GM18870 (cell line): ENCODE results near the gene CALM1.
"Not testable (repeated sequence)": the region's sequence is repeated elsewhere in the genome, so short reads cannot be mapped to it uniquely, and the experiment has no call there.

Experiments used
- ATAC-seq: cut with Tn5 transposase; IDR thresholded peaks from one replicate; pipeline ENCODE4 v1.9.1; 2021; ENCODE audit warnings: moderate library complexity; ENCODE audit not compliant: unreplicated experiment

Gene CALM1

DNA sequence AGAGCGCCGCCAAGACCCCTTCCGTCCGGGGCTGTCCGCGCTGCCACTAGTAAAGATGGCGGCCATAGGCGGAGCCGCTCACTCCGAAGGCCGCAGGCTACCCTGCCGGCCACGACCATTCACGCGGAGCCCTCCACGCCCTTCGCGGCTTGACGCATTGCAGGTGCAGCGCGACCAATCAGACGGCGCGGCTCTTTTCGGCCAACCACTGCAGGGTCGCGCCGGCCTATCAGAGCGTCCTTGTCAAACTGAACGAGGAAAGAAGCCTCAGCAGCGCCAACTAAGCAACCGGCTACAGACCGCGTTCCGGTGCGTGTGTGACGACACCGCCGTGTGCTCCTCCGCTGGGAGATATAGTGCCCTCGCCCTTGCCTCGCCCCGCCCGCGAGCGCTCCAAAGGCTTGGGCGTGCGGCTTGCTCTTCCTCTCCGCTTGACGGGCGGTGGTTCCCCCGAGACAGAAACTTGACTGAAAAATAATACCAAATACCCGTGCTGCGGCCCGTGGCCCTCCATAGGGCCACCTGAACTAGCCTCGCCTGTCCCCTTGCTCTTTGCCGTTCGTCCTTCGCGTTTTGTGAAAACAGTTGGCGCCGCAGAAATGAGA lies 13.6 kb upstream of the CALM1 start:
- ATAC-seq = peak; percentile 94

DNA sequence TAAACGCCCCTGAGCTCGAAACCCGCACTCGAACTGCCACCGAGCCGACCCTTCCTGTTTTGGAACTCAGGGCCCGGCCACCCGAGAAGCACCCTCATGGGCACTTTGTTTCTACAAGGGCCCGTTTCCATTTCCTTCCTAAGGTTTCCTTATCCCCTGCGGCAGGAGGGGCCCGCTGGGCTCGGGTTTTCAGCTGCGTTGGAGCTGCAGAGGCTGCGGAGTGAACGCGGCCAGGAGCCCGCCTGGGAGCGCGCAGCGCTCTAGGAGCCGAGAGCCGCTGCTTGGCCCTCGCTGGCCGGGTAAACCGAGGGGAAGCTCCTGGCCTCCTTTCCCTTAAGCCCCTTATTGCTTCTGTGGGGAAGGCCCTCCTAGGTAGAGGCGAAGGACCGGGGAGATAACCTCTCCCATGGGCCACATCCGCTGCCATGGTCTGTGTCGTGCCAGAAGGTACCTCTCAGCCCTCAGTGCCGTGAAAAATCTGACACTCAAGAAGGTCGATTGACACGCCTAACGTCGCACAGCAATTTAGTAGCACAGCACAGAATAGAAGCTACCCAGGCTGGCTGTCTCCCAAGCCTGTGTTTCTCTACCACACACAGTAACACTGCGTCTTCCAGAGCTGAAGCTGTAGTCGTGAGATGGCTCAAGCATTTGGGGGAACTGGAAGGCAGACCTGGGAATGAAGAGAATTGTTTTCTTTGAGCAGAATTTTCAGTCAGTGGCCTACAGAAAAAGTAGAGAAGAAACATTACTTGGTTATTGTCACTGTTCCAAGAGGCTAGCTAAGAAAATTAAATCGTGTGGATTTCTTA lies 12.9 kb upstream of the CALM1 start:
- ATAC-seq = no peak

DNA sequence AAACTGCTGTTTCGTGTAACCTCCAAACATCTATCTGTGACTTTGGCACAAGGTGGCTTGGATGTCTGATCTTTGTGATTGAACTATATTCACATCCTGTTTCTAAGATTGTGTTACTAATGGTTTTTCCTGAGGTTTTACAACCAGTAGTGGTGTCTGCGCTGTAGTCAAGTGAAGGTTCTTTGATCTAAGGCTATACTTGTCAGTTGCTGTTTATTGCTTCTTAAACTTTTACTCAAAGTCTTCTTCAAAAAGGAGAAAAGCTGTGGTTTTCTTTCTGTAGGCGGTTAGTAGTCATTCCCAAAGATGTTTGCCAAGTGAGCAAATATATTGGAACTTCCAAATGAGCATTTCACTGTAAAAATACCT lies 12.3 kb upstream of the CALM1 start:
- ATAC-seq = no peak

DNA sequence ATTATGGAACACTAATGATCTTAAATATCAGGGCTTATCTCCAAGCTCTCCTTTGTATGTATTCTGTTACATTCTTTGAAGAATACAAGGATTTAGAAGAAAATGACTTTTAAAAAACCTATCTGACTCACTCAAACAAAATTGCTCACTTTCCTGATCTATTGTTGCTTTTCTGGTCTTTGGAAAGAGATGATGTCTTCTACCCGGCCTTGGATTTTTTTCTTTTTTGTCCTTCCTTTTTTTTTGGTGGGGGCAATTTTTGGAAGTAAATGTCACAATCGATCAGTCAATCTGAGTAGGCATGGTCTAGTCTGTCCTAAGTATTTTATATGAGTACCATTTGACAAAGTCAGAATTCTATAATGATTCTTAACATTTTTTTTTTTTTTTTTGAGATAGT lies 10.5 kb upstream of the CALM1 start:
- ATAC-seq = no peak

DNA sequence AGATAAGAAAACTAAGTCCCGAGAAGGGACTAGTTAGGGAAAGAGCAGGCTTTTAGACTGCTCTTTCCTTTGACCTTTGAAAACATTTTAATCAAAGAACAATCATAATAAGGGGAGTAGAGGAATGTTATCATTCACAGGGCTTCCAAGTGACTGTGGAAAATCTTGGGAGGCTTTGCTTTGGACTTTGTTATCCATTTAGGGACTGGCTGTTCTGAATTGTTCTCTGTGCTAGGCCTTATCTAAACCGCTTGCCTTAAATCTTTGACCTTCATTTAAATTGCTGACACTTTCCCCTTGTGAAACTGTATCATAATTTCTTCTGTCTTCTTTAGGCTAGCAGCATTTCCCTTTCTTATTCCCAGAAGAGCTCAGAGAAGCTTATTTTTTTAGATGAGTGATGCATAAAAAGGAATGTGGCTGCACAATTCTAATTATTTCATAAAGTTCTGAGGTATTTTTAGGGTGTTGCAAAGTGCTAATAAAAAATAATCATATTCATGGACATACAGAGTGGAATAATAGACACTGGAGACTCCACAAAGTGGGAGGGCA lies 9.5 kb upstream of the CALM1 start:
- no peak for ATAC-seq

DNA sequence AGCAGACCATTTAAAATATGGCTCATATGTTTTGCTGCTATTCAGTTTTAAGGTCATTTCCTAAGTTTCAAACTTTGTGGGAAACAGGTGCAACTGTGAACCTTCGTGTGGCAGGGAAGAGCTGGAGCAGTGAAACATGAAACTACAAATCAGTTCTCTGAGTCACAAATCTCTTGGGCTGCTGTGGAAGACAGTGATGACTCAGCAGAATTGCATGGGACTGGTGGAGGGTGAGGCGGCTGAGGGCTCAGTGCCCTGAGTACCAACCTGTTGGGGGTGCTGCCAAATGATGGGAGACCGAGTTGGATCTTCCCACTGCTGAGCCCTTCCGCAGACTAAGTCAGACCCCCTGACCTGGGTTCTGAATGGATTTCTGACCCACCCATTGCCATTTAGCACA lies 8.4 kb upstream of the CALM1 start:
- ATAC-seq = no peak

DNA sequence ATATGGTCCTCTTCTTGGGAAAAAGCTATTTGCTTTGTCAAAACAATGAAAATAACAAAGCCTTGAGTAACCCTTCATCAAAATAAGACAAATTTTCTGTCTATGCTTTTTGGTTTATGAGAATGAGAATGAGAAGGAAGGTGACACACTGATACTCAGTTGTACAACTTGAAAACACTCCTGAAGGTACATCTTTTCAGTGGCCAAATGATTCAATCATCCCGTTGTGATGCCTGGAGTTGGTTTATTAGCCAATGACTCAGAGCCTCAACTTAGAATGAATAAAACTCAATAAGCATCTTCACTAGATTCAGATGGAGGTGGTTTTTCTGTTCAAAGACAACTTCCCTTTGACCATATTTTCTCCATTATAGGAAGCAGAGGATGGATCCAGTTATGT lies 7.8 kb upstream of the CALM1 start:
- no peak for ATAC-seq

DNA sequence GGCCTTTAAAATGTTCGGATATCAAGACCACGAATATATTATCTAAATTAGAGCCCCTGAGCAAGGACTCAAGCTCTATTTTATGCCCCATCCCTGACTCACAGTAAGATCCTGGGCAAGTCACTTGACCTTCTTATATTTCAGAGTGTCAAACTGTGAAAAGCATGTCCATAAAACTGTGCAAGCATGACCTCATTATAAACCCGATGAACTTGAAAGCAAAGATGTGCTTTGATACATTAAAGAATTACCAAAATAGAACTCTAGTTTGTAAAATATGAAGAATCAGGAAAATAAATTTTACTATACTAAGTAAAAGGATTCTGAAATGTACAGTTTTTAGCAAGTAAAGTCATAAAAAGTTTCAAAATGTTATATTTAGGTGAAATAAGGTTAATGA lies 2.9 kb upstream of the CALM1 start:
- no peak for ATAC-seq

DNA sequence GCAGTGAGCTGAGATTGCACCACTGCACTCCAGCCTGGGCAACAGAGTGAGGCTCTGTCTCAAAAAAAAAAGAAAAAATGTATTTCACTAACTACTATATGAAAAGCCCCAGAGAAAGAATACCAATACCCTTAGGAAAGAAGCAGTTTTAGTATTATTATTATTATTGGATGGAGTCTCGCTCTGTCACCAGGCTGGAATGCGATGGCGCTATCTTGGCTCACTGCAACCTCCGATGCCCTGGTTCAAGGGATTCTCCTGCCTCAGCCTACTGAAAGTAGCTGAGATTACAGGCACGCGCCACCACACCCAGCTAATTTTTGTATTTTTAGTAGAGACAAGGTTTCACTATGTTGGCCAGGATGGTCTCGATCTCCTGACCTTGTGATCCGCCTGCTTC lies 2.0 kb upstream of the CALM1 start:
- ATAC-seq = not testable (repeated sequence)

DNA sequence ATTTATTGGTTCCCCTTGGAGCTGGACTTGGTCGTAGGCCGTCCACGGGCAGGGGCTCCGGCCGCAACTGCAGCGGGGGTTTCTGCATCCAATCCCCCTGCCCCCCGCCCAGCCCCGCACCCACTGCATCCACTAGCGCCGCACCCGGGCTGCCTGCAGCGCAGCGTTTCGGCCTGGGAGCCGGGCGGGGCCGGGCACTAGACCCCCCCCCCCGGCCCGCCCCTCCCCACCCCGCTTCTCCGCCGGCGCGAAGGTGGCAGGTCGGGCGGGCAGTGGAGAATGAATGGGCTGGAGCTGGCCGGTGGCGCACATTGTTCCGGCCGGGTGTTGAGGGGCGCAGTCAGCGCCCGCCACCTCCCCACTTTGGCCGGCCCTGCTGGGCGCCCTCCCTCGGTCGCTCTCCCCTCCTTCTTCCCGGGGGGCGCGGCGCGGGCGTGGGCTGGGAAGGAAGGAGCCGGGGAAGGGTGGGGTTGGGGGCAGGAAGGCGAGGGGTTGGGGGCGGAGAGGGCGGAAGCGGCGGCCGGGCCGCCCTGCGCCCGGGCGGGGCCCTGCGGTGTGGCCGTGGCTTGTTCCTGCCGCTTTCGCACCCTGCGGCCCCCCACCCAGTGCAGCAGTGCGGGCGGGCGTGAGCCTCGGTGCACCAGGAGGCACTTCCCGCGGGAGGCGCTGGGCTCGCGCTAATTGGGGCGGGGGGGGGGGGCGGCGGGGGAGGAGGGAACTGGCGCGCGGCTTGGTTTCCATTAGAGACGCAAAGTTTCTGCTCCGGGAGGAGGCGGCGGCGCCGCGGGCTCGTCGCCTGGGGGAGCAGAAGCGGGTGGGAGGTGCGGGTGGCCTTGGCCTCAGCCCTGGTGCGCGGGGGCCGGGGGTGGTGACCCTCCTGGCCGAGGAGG lies 841 bp downstream of the CALM1 start:
- no peak for ATAC-seq

DNA sequence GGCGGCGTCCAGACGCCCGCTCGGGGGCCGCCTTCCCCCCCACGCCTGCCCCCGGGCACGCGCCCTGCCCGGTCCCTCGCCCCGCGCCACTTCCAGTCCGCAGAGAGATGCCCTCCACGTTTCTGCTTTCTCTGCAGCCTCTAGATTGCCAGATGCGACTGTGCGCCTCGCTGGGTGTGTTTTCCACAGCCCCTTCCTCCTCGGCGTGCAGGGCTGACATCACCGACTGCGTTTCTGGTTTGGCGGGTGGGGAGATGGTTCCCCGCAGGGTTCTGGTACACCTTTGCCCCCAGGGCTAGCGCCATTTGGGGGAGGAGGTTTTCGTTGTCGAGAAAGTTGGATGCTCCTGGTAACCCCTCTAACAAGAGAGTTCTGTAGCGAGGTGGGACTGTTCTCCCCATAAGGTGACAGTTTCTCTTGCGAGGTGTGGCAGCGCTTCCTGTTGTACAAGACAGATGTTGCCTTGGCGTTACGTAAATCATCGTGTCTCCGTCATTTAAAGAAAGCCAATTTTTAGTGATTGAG lies 1.5 kb downstream of the CALM1 start:
- no peak for ATAC-seq

DNA sequence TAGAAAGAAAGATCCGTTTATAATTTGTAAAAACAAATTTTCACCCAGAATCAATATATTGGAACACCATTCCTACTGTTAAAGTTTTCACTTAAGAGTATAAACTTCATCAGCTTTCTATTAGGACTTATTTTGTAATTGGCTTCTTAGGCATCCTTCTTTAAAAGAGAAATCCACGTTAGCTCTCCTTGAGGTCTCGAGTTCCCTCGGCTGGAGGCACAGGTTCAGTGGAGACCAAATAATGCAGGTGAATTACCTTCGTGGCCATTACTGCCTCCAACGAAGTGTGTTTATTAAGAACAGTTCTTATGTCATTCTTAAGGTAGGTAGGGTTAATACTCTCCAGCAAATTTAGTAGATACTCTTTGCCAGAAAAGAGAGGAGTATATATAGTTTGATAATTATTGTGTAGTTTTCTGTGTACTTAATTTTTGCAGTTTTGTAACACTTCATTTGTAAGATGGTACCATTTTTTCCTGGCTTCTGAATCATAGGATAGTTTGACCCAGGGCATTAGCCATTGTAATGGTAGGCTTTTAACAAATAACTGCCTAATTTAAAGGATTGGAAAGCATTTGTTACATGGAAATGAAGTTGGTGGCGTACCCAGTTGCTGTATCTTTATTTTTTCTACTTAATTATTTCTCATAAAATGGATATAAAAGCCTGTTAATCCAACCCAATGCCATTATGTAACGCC lies 2.2 kb downstream of the CALM1 start:
- no peak for ATAC-seq

DNA sequence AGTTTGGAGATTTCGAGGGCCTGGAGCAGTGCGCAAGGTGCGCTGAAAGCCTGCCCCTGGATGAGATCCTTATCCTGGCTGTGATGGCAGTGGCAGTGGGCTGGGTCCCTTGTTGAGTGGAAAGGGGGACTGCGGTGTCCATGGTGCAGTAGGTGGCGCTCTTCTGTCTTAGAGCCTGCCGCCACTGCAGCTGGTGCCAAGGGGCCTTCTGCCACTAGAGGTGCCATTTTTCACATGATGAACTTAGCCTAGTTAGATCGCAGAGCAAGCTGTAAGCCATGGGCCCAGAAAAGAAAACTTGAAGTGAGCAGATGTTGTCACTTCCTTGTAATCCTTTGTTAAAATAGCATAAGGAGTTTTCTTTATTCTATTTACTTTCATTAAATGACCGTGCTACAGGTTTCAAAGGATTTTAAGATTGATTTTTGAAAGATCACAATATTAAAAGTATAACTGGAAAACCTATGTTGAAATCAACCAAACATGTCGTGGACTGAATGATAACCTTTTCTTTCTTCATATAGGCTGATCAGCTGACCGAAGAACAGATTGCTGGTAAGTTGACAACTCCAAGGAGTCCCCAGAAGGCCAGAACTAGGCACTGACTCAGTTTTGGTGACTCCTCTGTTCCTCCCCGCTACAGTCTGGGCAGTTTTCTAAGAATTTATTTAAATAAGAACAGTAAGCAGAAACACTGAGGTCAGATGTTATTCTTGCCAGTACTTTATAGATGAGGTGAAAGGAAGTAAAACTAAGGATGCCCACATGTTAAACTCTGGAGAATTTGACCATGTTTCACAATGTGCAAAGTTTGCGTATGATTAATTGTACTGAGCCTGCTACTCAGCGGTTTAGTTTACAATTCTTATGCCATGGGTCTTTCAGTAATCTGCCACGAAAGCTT lies 3.0 kb downstream of the CALM1 start:
- peak; percentile 65 for ATAC-seq

DNA sequence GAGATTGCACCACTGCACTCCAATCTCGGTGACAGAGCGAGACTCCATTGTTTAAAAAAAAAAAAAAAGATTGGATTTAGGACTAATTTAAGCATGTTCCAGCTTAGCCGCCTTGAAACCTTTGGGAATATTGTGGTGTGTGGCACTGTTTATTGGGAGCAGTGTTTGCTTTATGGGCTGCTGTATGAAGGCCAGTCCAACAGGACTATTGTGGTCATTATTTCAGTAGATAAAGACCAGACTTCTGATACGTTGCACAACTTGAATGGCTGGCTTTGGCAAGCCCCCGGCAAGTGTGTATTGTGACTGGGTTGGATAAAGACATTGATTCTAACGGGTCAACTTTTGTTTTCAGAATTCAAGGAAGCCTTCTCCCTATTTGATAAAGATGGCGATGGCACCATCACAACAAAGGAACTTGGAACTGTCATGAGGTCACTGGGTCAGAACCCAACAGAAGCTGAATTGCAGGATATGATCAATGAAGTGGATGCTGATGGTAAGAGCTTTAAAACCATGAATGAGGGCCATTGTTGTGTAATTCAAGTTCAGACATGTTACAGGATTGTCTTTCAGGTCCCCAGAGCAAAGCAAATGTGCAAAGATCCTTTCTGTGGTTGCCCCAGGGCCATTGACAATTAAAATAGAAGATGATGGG lies 4.2 kb downstream of the CALM1 start:
- ATAC-seq = no peak

DNA sequence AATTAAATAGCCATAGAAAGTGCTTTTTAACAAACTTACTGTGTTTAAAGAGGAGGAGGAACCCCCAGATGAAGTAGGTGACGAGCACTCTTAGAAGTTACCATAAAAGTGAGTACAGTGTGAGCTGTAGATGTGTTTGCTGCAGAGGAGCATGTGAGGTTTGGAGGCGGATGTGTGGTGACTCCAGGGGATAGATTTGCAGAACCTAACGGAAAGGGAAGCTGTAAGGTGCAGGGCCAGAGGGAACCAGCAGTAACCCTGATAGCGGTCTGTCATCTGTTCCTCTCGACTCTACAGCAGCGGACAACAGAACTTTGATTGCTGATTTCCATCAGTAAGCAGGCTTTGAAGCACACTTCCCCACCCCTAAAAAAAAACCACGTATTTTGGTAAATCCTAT lies 5.2 kb downstream of the CALM1 start:
- ATAC-seq = no peak

DNA sequence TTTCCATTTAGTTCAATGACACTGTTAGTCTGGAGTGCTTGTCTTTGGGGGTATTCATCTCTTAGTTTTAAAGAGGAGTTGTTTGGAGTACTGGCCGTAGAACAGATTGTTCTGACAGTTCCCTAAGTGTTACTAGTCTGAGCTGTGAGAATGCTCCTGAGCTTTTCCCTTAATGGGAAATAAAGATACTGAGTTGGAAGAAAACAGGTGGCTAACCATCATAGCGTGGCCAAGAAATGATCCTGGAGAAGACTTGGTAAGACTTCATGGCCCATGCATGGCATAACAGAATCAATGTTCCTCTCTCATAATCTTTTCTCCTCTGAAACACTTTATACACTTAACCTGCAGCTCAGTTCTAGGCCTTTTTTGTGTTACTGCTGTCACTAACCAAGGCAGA lies 6.2 kb downstream of the CALM1 start:
- no peak for ATAC-seq

DNA sequence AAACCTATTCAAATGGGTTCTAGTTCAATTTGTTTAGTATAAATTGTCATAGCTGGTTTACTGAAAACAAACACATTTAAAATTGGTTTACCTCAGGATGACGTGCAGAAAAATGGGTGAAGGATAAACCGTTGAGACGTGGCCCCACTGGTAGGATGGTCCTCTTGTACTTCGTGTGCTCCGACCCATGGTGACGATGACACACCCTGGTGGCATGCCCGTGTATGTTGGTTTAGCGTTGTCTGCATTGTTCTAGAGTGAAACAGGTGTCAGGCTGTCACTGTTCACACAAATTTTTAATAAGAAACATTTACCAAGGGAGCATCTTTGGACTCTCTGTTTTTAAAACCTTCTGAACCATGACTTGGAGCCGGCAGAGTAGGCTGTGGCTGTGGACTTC lies 8.3 kb downstream of the CALM1 start:
- ATAC-seq = no peak

DNA sequence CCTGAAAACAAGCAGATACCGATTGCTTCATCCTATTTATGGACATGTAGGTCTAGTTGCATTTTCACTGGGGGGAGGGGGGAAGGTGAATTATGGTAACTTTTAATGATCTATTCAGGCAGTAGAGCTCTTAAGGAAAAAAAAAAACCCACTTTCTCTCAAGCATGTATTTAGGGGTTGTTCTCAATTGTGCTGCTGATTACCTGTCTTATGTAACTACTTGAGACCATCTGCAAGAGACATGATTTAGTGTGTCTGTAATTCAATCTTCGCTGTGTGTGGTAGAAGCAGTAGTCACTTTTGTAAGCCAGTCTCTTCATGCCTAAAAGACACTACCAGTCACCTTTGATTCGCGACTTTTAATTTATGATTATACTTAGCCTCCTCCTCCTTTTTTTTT lies 8.9 kb downstream of the CALM1 start:
- ATAC-seq = no peak

DNA sequence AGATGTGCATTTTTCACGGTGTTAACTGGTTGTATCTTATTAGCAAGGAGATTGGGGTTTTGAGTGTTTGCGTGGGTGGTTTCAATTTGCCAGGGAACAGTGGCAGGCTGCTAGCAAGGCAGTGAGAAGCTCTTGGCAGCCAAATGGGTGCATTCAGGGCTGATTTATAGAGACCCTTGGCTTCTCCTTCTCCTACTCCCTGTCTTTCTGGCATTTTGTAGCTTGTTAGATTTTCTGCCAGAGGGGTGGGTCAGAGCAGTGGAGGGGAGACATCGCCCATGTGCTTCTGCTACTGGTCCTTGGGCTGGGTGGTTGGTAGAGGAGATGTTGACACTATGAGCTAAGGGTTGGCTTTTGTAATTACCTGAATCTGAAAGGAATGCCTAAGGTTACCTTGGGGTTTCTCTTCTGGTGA lies 9.6 kb downstream of the CALM1 start:
- no peak for ATAC-seq
